Esophagus muscularis mucosa (tissue), 4 donors: Measurements from ENCODE around the gene UBE3D. TPM values are rescaled to one million over a fixed set of nuclear protein-coding genes. Genes with fewer than 3 reads are reported as not detected.
"Not testable (repeated sequence)": the region's sequence is repeated elsewhere in the genome, so short reads cannot be mapped to it uniquely, and the experiment has no call there.

Experiments
- DNase-seq: peaks from one replicate; pipeline ENCODE4 v3.0.0-alpha.2; 2017; ENCODE audit errors: extremely low spot score
- H3K27ac ChIP-seq, 4 donors: fragments of 200-600 bp; sonication (generic); replicated peaks in 1 of 4; 1 replicate in 3 of 4; 2 replicates in 1 of 4; pipeline ENCODE4 v1.5.1; 2016 to 2019; ENCODE audit warnings: mild to moderate bottlenecking in 1 of 4
- H3K27me3 ChIP-seq, 4 donors: fragments of 200-600 bp; sonication (generic); one replicate each; pipeline versions ENCODE4 v1.5.1 to v1.6.0; 2016 to 2019
- H3K36me3 ChIP-seq, 4 donors: fragments of 200-600 bp; sonication (generic); one replicate each; pipeline ENCODE4 v1.5.1; 2016 to 2019
- H3K4me1 ChIP-seq, 4 donors: fragments of 200-600 bp; sonication (generic); one replicate each; pipeline ENCODE4 v1.5.1; 2016 to 2019
- H3K4me3 ChIP-seq, 4 donors: fragments of 200-600 bp; sonication (generic); 1 replicate in 2 of 4; 2 replicates in 2 of 4; pipeline ENCODE4 v1.5.1; 2016 to 2019; ENCODE audit warnings: mild to moderate bottlenecking in 4 of 4, moderate library complexity in 1 of 4
- H3K9me3 ChIP-seq, 4 donors: fragments of 200-600 bp; sonication (generic); 1 replicate in 3 of 4; 2 replicates in 1 of 4; pipeline ENCODE4 v1.5.1; 2016 to 2019
- CTCF ChIP-seq, 3 experiments: fragments of 200-600 bp in 2 of 3; fragments of 450-650 bp in 1 of 3; sonication (generic) in 2 of 3; IDR thresholded peaks; one replicate each; pipeline ENCODE4 v1.5.1; 2017 to 2019; ENCODE audit warnings: antibody characterized with exemption in 3 of 3, mild to moderate bottlenecking in 2 of 3, moderate library complexity in 1 of 3
- EP300 ChIP-seq: sonication (generic); formaldehyde crosslinking; IDR thresholded peaks from one replicate; pipeline ENCODE4 v1.6.1; 2017; ENCODE audit warnings: antibody characterized with exemption
- POLR2A ChIP-seq: fragments of 450-650 bp; IDR thresholded peaks from one replicate; pipeline ENCODE4 v1.6.1; 2017; ENCODE audit warnings: antibody characterized with exemption, moderate library complexity, mild to moderate bottlenecking, low read depth
- POLR2AphosphoS5 ChIP-seq, 2 donors: sonication (generic); formaldehyde crosslinking; IDR thresholded peaks; one replicate each; pipeline ENCODE4 v1.6.1; 2017; ENCODE audit warnings: antibody characterized with exemption in 2 of 2
- WGBS: methylation state at CpG from one replicate; pipeline ENCODE4 v1.1.5; 2018; 5-methylcytosine and 5-hydroxymethylcytosine counted together
- intact Hi-C: fragments of 100-400 bp; cut with DNase I; formaldehyde crosslinking; loops from one replicate; pipeline ENCODE4 v1.15.1; 2023
- total RNA-seq, 4 donors: library from RNA; depleted of rRNA; stranded (reverse); fragments of >200 nt; gene quantifications; one replicate each; pipeline versions ENCODE4 v1.1.0 to v1.2.1, GENCODE V29; 2016

Gene UBE3D
- total RNA-seq, 4 donors from 2014 or later, result 5.3 to 10.0 (median 6.4) TPM

GRCh38 chr6:82862543-82862942, 203.1 kb downstream of the UBE3D start:
- H3K4me3 ChIP-seq, result no peak overlapping the region
- H3K4me1 ChIP-seq, result peaks cover 0 to 9% (median 3%) of the 10 kb centered on the region in 4 donors
- 35% methylated on average over 1 of the region's 1 CpG for WGBS
- no peak overlapping the region for H3K27ac ChIP-seq
- H3K9me3 ChIP-seq, result peaks cover 0 to 5% (median 2%) of the 10 kb centered on the region in 4 donors
- TF ChIP-seq CTCF (IDR thresholded peaks at IDR 0.05), result no peak
- intact Hi-C loops, result no loop called here
- no peaks in the 10 kb centered on the region for H3K27me3 ChIP-seq
- no peaks in the 10 kb centered on the region for H3K36me3 ChIP-seq
- DNase-seq, result no peak

- intact Hi-C loops, result no loop called here
- H3K4me3 ChIP-seq, result no peak overlapping the region
- peaks cover 0 to 9% (median 3%) of the 10 kb centered on the region in 4 donors for H3K4me1 ChIP-seq
- no peaks in the 10 kb centered on the region for H3K36me3 ChIP-seq
- TF ChIP-seq POLR2AphosphoS5 (IDR thresholded peaks at IDR 0.05), result no peak
- TF ChIP-seq EP300, result no peak
- no peak for TF ChIP-seq CTCF (IDR thresholded peaks at IDR 0.05)
- TF ChIP-seq POLR2A, result no peak
- WGBS, result 95% methylated on average over 1 of the region's 1 CpG
- no peaks in the 10 kb centered on the region for H3K27me3 ChIP-seq
- no peak for DNase-seq
- no peak overlapping the region for H3K27ac ChIP-seq
- H3K9me3 ChIP-seq, result peaks cover 0 to 5% (median 2%) of the 10 kb centered on the region in 4 donors
Observed at GRCh38 chr6:82861121-82861520, 204.5 kb downstream of the UBE3D start.

DNA sequence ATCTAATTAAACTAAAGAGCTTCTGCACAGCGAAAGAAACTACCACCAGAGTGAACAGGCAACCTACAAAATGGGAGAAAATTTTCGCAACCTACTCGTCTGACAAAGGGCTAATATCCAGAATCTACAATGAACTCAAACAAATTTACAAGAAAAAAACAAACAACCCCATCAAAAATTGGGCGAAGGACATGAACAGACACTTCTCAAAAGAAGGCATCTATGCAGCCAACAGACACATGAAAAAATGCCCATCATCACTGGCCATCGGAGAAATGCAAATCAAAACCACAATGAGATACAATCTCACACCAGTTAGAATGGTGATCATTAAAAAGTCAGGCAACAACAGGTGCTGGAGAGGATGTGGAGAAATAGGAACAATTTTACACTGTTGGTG, 209.6 kb downstream of the UBE3D start:
- 91% methylated on average over 5 of the region's 5 CpGs for WGBS
- H3K36me3 ChIP-seq, DNase-seq, H3K4me3 ChIP-seq, H3K27ac ChIP-seq, intact Hi-C loops, H3K27me3 ChIP-seq, H3K4me1 ChIP-seq, H3K9me3 ChIP-seq: not testable (repeated sequence)

DNA sequence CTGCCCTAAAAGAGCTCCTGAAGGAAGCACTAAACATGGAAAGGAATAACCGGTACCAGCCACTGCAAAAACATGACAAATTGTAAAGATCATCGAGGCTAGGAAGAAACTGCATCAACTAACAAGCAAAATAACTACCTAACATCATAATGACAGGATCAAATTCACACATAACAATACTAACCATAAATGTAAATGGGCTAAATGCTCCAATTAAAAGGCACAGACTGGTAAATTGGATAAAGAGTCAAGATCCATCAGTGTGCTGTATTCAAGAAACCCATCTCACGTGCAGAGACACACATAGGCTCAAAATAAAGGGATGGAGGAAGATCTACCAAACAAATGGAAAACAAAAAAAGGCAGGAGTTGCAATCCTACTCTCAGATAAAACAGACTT, 212.7 kb downstream of the UBE3D start:
- H3K36me3 ChIP-seq, H3K27ac ChIP-seq, H3K4me1 ChIP-seq, DNase-seq, intact Hi-C loops, H3K27me3 ChIP-seq, H3K4me3 ChIP-seq: not testable (repeated sequence)
- peaks cover 0 to 11% (median 4%) of the 10 kb centered on the region in 4 donors for H3K9me3 ChIP-seq
- WGBS, result 84% methylated on average over 3 of the region's 3 CpGs

DNA sequence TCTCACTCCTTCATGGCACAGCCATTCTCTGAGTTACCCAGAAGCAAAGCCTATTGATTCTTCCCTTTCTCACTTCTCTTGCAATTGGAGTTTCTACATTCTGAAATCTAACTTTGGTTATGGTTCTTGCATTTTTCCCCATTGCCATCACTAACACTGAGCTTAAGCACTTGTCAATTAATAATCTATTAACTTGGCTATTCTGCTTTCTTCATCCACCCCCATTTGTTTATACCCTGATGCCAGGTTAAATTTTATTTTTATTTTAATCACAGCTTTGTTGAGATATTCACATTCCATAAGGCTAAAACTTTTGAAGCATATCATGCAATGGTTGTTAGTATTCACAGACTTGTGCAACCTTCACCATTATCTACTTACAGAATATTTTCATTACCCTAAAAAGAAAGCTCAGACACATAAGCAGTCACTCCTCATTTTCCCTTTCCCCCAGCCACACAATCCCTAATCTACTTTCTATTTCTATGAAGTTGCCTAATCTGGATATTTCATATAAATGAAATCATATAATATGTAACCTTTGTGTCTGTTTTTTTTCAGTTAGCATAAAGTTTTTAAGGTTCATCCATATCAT, 222.3 kb downstream of the UBE3D start:
- Histone ChIP-seq H3K4me3 (no peak overlapping the region), H3K4me1 (no peaks in the 10 kb centered on the region), H3K27me3 (no peaks in the 10 kb centered on the region), H3K36me3 (no peaks in the 10 kb centered on the region), H3K9me3 (no peaks in the 10 kb centered on the region), H3K27ac (no peak overlapping the region)
- no peak for DNase-seq
- intact Hi-C loops, result no loop called here
- TF ChIP-seq CTCF (IDR thresholded peaks at IDR 0.05) (no peak), EP300 (no peak), POLR2A (no peak), POLR2AphosphoS5 (IDR thresholded peaks at IDR 0.05) (no peak)

DNA sequence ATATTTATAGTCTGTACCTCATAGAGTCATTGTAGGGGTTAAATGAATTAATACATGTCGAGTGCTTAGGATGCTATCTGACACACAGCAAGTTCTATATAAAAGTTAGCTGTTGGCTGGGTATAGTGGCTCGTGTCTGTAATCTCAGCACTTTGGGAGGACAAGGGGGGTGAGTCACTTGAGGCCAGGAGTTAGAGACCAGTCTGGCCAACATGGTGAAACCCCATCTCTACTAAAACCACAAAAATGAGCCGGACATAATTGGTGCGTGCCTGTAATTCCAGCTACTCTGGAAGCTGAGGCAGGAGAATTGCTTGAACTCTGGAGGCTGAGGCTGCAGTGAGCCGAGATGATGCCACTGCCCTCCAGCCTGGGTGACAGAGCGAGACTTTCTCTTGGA, 222.9 kb downstream of the UBE3D start:
- TF ChIP-seq POLR2AphosphoS5 (IDR thresholded peaks at IDR 0.05) (no peak), CTCF (IDR thresholded peaks at IDR 0.05) (no peak), POLR2A (no peak), EP300 (no peak)

More for the DNA sequence above, 222.9 kb downstream of the UBE3D start:
- Histone ChIP-seq H3K9me3 (no peaks in the 10 kb centered on the region), H3K27me3 (no peaks in the 10 kb centered on the region), H3K4me1 (no peaks in the 10 kb centered on the region), H3K4me3 (no peak overlapping the region), H3K27ac (no peak overlapping the region), H3K36me3 (no peaks in the 10 kb centered on the region)
- 87% methylated on average over 6 of the region's 6 CpGs for WGBS
- no peak for DNase-seq
- intact Hi-C loops, result no loop called here
